Measurements from ENCODE around the gene NUMBL. TPM values are rescaled to one million over a fixed set of nuclear protein-coding genes. Genes with fewer than 3 reads are reported as not detected.

NUMBL gene
- total RNA-seq, 4 donors from 2014 or later, result 203 to 284 (median 251) TPM

- Histone ChIP-seq H3K9me3 (no peaks in the 10 kb centered on the region), H3K4me3 (no peak overlapping the region), H3K27me3 (no peaks in the 10 kb centered on the region), H3K4me1 (peaks cover 0 to 38% (median 10%) of the 10 kb centered on the region in 4 donors), H3K27ac (peak overlapping the region in 1 of 4 donors; percentile 1), H3K36me3 (no peaks in the 10 kb centered on the region)
- WGBS, 2 donors, result 67 to 77% methylated on average over 6 of the region's 6 CpGs
- no peak for DNase-seq (ENCODE audit: low spot score in 2 of 2)
- TF ChIP-seq POLR2A (IDR thresholded peaks at IDR 0.05) (no peak), EP300 (IDR thresholded peaks at IDR 0.05) (no peak), CTCF (IDR thresholded peaks at IDR 0.05) (no peak)
Measured at GRCh38 chr19:40639638-40639982, 50.8 kb downstream of the NUMBL start.

- no peaks in the 10 kb centered on the region for H3K27me3 ChIP-seq
- no peaks in the 10 kb centered on the region for H3K9me3 ChIP-seq
- DNase-seq (ENCODE audit: low spot score in 2 of 2), result no peak
- no peak overlapping the region for H3K4me3 ChIP-seq
- H3K27ac ChIP-seq, result no peak overlapping the region
- no peaks in the 10 kb centered on the region for H3K36me3 ChIP-seq
- peaks cover 0 to 46% (median 13%) of the 10 kb centered on the region in 4 donors for H3K4me1 ChIP-seq
- TF ChIP-seq POLR2A (IDR thresholded peaks at IDR 0.05), result no peak
- TF ChIP-seq EP300 (IDR thresholded peaks at IDR 0.05), result no peak
- TF ChIP-seq CTCF (IDR thresholded peaks at IDR 0.05), result no peak
- WGBS, 2 donors, result 91 to 93% methylated on average over 1 of the region's 1 CpG
Measured at GRCh38 chr19:40638327-40638726, 52.1 kb downstream of the NUMBL start.

- DNase-seq (ENCODE audit: low spot score in 2 of 2), result no peak
- H3K36me3 ChIP-seq, result peaks cover 0 to 32% (median 0%) of the 10 kb centered on the region in 3 donors
- no peaks in the 10 kb centered on the region for H3K9me3 ChIP-seq
- TF ChIP-seq EP300 (IDR thresholded peaks at IDR 0.05) (no peak), CTCF (IDR thresholded peaks at IDR 0.05) (no peak), POLR2A (IDR thresholded peaks at IDR 0.05) (no peak)
- H3K4me3 ChIP-seq, result no peak overlapping the region
- WGBS, 2 donors, result 51 to 62% methylated on average over 5 of the region's 5 CpGs
- H3K27me3 ChIP-seq, result no peaks in the 10 kb centered on the region
- peak overlapping the region in 1 of 4 donors; percentile 65 for H3K27ac ChIP-seq
- H3K4me1 ChIP-seq, result peaks cover 0 to 35% (median 2%) of the 10 kb centered on the region in 4 donors
Measured at GRCh38 chr19:40633207-40633606, 57.2 kb downstream of the NUMBL start.

- H3K4me3 ChIP-seq, result no peak overlapping the region
- H3K4me1 ChIP-seq, result peaks cover 0 to 35% (median 2%) of the 10 kb centered on the region in 4 donors
- peak overlapping the region in 1 of 4 donors; percentile 65 for H3K27ac ChIP-seq
- DNase-seq (ENCODE audit: low spot score in 2 of 2), result no peak
- H3K9me3 ChIP-seq, result no peaks in the 10 kb centered on the region
- WGBS, 2 donors, result 45 to 63% methylated on average over 3 of the region's 3 CpGs
- H3K36me3 ChIP-seq, result peaks cover 0 to 39% (median 0%) of the 10 kb centered on the region in 3 donors
- no peaks in the 10 kb centered on the region for H3K27me3 ChIP-seq
- TF ChIP-seq CTCF (IDR thresholded peaks at IDR 0.05), result no peak
- no peak for TF ChIP-seq EP300 (IDR thresholded peaks at IDR 0.05)
- no peak for TF ChIP-seq POLR2A (IDR thresholded peaks at IDR 0.05)
Measured at GRCh38 chr19:40632311-40633036, 58.0 kb downstream of the NUMBL start.

- Histone ChIP-seq H3K27ac (peak overlapping the region in 1 of 4 donors; percentile 20), H3K36me3 (peaks cover 4 to 57% (median 6%) of the 10 kb centered on the region in 3 donors), H3K9me3 (no peaks in the 10 kb centered on the region), H3K4me1 (peaks cover 0 to 35% (median 2%) of the 10 kb centered on the region in 4 donors), H3K27me3 (no peaks in the 10 kb centered on the region), H3K4me3 (no peak overlapping the region)
- WGBS, 2 donors, result 63 to 70% methylated on average over 16 of the region's 16 CpGs
- no peak for DNase-seq (ENCODE audit: low spot score in 2 of 2)
- TF ChIP-seq CTCF (IDR thresholded peaks at IDR 0.05) (no peak), EP300 (IDR thresholded peaks at IDR 0.05) (no peak), POLR2A (IDR thresholded peaks at IDR 0.05) (no peak)
Measured at GRCh38 chr19:40630571-40631160, 59.8 kb downstream of the NUMBL start.
